T-helper 2 cell treated with Interferon-gamma antibody and Interleukin-4, amounts not matched to agents 5 μg/mL and 100 μg/mL, for 36 hours (primary cell): ENCODE results near the gene TIMM21.

Experiments used
- DNase-seq: peaks from one replicate; pipeline ENCODE4 v3.0.0; 2021; ENCODE audit warnings: low spot score
- H3K27ac Mint-ChIP-seq: one replicate; pipeline ENCODE4 v1.8.0; 2021; ENCODE audit warnings: mild to moderate bottlenecking, mixed read lengths
- H3K27me3 Mint-ChIP-seq: one replicate; pipeline ENCODE4 v1.8.0; 2021; ENCODE audit warnings: low read depth, mixed read lengths
- H3K36me3 Mint-ChIP-seq: one replicate; pipeline ENCODE4 v1.8.0; 2021; ENCODE audit warnings: low read depth, mixed read lengths
- H3K4me1 Mint-ChIP-seq: one replicate; pipeline ENCODE4 v1.8.0; 2021; ENCODE audit warnings: low read depth, mixed read lengths
- H3K4me3 Mint-ChIP-seq: one replicate; pipeline ENCODE4 v1.8.0; 2022; ENCODE audit warnings: mild to moderate bottlenecking, moderate library complexity, mixed read lengths
- H3K9me3 Mint-ChIP-seq: one replicate; pipeline ENCODE4 v1.8.0; 2021; ENCODE audit warnings: mixed read lengths

Gene TIMM21, protein sequence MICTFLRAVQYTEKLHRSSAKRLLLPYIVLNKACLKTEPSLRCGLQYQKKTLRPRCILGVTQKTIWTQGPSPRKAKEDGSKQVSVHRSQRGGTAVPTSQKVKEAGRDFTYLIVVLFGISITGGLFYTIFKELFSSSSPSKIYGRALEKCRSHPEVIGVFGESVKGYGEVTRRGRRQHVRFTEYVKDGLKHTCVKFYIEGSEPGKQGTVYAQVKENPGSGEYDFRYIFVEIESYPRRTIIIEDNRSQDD

DNA sequence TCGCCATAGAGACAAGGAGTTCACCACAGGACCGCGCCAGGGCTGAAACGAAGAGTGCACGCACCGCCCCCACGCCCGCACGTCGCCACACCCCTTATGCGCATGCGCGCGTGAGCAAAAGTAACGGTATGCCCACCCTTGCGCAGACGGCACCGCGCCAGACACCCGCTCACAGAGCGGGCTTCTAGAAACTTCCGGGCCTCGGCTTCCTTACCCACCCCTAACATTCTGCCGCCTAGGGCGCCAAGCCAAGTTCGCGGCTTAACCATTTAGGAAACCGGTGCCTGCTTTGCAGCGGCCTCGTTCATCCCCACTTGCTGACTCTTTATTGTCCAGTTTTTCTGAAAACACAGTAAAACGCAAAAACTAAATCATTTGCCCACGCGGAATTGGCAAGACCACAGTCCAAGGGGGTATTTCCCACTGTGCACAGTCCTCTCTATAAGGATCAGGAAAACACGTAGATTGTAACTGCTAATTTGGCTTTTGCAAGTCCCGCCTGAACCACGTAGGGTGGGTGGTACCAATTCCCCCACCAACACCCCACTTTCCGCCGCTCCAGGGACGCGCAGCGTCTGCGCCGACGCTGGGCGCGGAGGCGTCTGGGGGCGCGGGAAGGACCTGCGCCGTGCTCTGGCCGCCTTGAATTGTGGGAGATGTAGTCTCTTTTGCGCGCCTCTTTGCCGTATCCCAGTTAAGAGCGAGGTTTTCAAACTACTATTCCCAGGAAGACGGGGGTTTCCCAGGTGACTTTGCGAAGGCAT, at the start of gene TIMM21, which contains the start of gene FBXO15:
Gene TIMM21, plus strand, starts transcription at position 745 of the 764 bp plus-strand sequence. CDS start 286 bp downstream, outside the sequence.
Gene FBXO15, minus strand, starts transcription at position 56 of the 764 bp plus-strand sequence. Its CDS starts 49 bp downstream, at position 7.
- Mint-ChIP-seq H3K4me1 (peaks cover 29% of the 10 kb centered on the region), H3K27me3 (peaks cover 2% of the 10 kb centered on the region), H3K27ac (peak within 1 kb of the TSS; percentile 97), H3K36me3 (peaks cover 13% of the 10 kb centered on the region), H3K4me3 (peak within 1 kb of the TSS; percentile 96), H3K9me3 (no peaks in the 10 kb centered on the region)
- peak; percentile 97 for DNase-seq

DNA sequence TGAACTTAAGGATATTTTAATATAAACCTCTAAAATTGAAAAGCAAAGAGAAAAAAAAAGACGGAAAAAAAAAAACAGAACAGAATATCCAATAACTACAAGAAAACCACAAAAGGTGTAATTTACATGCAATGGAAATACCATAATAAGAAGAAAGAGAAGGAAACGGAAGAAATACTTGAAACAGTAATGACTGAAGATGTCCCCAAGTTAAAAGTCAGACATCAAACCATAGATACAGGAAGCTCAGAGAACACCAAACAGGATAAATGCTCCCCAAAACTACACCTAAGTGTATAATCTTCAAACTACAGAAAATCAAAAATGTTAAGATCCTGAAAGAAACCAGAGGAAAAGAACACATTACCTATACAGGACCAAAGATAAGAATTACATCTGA, 39.9 kb upstream of the TIMM21 start:
- Mint-ChIP-seq H3K36me3 (peaks cover 6% of the 10 kb centered on the region), H3K4me3 (no peak overlapping the region), H3K27me3 (peaks cover 9% of the 10 kb centered on the region), H3K4me1 (peaks cover 20% of the 10 kb centered on the region), H3K9me3 (peaks cover 22% of the 10 kb centered on the region), H3K27ac (no peak overlapping the region)
- DNase-seq, result no peak

DNA sequence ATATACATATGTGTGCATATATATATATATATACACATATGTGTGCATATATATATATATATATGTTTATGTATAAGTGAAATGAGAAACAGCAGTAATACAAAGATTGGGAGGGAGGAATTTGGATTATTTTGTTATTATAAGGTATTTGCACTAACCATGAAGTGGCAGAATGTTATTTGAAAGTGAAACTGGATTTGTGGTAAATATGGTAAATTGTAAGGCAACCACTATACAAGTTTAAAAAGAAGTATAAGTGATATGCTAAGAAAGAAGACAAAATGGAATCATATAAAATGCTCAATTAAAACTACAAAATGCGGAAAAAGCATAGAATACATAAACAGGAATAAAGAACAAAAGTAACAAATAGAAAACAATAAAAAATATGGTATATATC, 38.2 kb upstream of the TIMM21 start:
- peaks cover 6% of the 10 kb centered on the region for H3K36me3 Mint-ChIP-seq
- peaks cover 8% of the 10 kb centered on the region for H3K27me3 Mint-ChIP-seq
- H3K9me3 Mint-ChIP-seq, result peaks cover 22% of the 10 kb centered on the region
- no peak overlapping the region for H3K27ac Mint-ChIP-seq
- H3K4me1 Mint-ChIP-seq, result peaks cover 24% of the 10 kb centered on the region
- DNase-seq, result no peak
- no peak overlapping the region for H3K4me3 Mint-ChIP-seq

DNA sequence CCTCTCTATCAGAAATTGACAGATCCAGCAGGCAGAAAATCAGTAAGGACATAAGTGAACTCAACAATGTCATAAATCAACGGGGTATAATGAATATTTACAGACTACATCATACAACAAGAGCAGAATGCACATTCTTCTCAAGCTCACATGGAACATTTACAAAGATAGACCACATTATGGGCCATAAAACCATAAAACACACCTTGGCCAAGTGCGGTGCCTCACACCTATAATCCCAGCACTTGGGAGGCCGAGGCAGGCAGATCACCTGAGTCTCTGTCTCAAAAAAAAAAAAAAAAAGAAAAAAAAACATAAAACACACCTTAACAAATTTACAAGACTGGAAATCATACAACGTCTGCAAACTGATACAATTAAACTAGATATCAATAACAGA, 37.3 kb upstream of the TIMM21 start:
- Mint-ChIP-seq H3K36me3 (peaks cover 6% of the 10 kb centered on the region), H3K9me3 (peaks cover 22% of the 10 kb centered on the region), H3K27ac (no peak overlapping the region), H3K4me1 (peaks cover 24% of the 10 kb centered on the region), H3K27me3 (peaks cover 6% of the 10 kb centered on the region), H3K4me3 (no peak overlapping the region)
- no peak for DNase-seq

DNA sequence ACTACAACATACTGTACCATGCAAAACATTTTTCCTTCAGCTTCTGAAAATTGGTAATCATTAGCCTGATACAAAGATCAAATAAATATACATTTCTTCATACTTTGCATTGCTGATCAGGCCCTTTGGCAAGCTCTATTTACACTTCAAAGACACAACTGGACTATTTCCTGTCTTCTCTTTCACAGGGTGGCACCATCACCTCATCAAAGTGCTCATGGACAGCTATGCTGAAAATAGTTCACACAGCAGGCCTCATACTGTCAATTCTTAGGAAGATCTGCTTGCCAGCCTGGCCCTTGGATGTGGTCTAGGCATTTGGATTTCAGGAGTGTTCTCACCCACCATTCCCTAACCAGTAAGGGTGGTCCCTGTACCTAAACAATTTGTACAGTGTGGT, 34.6 kb upstream of the TIMM21 start:
- no peak overlapping the region for H3K27ac Mint-ChIP-seq
- H3K9me3 Mint-ChIP-seq, result peaks cover 19% of the 10 kb centered on the region
- H3K4me1 Mint-ChIP-seq, result peaks cover 15% of the 10 kb centered on the region
- no peak overlapping the region for H3K4me3 Mint-ChIP-seq
- peaks cover 4% of the 10 kb centered on the region for H3K27me3 Mint-ChIP-seq
- DNase-seq, result no peak
- H3K36me3 Mint-ChIP-seq, result peaks cover 4% of the 10 kb centered on the region

DNA sequence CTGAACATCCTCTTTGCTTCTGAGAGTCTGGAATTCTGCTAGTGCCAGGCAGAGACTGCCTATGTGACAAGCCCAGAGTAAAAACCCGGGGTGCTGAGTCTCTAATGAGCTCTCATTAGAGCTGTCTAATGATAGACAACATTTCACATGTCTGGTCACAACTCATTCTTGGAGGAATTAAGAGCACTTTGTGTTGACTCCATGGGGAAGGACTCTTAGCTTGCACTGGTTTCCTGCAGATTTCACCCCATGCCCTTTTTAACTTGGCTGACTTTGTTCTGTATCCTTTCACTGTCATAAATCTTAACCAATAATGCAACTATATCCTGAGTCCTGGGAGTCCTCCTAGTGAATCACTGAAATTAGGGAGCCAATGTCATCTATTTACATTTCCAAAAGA, 34.2 kb upstream of the TIMM21 start:
- Mint-ChIP-seq H3K36me3 (peaks cover 2% of the 10 kb centered on the region), H3K27me3 (peaks cover 4% of the 10 kb centered on the region), H3K27ac (no peak overlapping the region), H3K4me1 (peaks cover 12% of the 10 kb centered on the region), H3K9me3 (peaks cover 15% of the 10 kb centered on the region), H3K4me3 (no peak overlapping the region)
- no peak for DNase-seq

DNA sequence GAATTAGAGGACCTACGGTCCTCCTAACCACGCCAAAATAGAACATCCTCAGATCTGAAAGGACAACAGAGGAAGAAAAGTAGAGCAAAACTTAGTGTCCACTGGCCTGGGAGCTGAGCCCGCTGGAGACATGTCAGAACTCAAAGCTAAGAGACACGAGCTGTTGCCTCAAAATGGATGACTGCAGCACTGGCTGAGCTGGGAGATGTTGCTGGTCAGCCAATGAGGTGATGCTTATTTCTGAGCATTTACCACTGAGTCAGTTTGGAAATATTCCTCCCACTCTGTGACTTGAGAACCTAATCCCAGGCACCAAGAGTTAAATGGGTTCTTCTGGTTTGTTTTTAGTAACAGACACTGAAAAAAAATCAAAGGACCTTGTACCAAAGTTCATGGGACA, 33.3 kb upstream of the TIMM21 start:
- Mint-ChIP-seq H3K27ac (no peak overlapping the region), H3K4me1 (peaks cover 12% of the 10 kb centered on the region), H3K36me3 (peaks cover 2% of the 10 kb centered on the region), H3K4me3 (no peak overlapping the region), H3K27me3 (peaks cover 4% of the 10 kb centered on the region), H3K9me3 (peaks cover 15% of the 10 kb centered on the region)
- no peak for DNase-seq

DNA sequence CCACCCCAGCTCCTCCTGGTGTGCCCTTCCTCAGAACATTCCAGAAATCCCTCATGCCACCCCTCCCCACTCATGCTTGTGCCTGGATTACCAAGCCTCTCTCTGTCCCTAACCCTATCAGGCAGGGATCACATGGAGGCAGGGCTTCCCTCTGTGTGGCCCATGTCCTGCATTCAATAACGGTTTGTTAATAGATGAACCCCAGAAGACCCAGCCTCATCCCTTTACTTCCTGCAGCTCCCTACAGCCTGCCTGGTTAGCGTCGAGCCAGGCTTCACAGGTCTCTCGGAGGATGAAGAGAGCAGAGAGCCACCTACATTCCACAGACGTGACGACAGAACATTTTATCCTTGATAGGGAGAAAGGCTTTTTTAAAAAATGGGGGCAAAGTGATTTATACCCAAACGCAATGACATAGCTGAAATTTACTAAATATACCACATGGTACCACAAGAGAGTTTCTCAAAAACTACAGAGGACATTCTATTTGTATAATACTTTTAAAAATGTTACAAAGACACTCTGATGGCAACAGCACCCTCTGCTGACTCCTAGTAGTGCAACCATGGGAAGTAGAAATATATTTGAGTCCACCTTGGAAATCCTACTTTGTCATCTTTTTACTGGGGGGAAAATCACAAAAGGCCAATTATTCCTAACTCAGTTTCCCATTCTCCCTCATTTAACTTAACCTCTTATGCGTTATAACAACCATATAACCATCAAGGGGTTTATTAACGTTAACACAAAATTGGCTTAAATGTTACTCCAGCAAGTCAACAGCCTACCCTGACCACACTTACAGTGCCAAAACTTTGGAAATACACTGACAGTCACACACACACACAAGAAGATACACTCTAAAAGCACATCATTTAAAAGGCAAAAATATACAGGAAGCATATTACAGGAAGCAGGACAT, 31.4 kb upstream of the TIMM21 start:
- Mint-ChIP-seq H3K27ac (no peak overlapping the region), H3K9me3 (peaks cover 5% of the 10 kb centered on the region), H3K4me1 (peaks cover 10% of the 10 kb centered on the region), H3K27me3 (peaks cover 4% of the 10 kb centered on the region), H3K36me3 (no peaks in the 10 kb centered on the region), H3K4me3 (no peak overlapping the region)
- no peak for DNase-seq

DNA sequence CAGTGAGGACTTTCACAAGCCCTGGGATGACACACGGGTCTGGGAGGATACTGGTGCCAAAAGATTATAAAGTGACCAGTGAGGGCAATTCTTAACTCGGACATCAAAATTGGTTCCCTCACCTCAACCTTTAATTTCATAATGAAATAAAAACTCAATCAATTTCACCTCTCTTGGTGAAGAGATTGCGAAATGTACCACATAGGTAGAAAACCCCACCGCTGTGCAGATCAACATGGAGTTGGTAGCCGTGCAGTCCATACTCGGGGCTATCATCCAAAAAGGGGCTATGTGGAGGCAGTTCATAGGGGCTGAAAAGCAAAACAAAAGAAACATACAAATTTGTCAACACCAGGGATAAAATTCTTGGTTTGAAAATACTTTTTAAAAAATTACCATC, 25.1 kb upstream of the TIMM21 start:
- no peak overlapping the region for H3K4me3 Mint-ChIP-seq
- peaks cover 6% of the 10 kb centered on the region for H3K4me1 Mint-ChIP-seq
- DNase-seq, result no peak
- H3K36me3 Mint-ChIP-seq, result no peaks in the 10 kb centered on the region
- H3K9me3 Mint-ChIP-seq, result no peaks in the 10 kb centered on the region
- H3K27me3 Mint-ChIP-seq, result peaks cover 29% of the 10 kb centered on the region
- no peak overlapping the region for H3K27ac Mint-ChIP-seq

DNA sequence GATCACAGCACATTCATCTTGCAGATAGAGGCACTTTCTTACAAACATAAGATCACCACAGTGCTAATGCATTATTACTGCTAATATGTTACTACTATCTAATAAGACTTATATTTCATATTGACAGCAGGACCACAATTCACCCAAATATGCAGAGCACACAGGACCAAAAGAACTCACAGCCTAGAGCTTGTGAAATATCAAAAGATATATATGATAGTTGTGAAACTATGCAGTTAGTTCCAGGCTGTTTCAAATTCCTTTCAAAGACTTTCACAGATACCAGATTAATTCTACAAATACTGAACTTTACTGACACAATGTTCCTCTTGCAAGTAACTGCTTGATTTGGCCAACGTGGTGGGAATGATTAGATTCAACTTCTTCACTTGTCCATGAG, 23.7 kb upstream of the TIMM21 start:
- Mint-ChIP-seq H3K36me3 (no peaks in the 10 kb centered on the region), H3K27ac (no peak overlapping the region), H3K4me3 (no peak overlapping the region), H3K4me1 (peaks cover 6% of the 10 kb centered on the region), H3K27me3 (peaks cover 29% of the 10 kb centered on the region), H3K9me3 (no peaks in the 10 kb centered on the region)
- DNase-seq, result no peak

DNA sequence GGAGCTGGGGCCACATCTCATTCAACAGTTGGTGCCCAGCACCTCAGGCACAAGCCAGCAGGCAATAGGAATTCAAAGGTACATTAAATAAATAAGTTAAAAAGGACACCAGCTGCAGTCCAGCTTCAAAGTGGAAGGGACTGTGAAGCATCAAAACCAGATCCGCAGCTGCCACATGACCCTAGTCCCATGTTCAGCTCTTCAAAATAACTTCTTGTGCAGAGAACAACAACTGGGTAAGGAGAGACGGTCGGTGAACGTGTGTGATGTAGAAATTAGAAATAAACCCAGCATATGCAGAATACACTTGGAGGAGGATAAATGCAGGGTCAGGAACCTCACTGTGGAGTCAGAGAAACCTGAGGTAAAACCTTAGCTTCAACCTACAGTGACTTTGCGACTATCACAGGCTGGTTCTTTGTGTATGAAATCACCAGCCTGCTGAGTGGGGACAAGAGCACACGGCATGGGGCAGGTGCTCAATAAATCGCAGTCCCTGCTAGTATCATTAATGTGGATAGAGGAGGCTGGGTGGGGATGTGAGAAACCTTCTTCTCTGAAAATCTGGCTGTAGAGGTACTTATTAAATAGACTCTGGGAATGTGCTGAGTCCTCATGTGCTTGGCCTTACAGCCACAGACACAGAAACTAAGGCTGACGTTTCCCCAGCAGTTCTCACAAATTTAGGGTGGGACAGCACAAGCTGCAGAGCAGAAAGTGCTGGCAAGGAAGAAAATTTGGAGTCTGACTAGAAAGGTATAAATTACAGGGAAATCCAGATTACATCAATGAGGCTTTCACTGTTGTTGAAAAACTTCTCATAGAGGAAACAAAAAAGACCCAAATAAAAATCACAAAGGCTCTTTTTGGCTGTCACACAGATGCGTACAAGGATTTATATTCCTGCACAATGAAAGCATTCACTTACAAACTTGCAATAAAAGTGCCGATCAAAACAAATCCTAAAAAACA, 21.4 kb upstream of the TIMM21 start:
- DNase-seq, result no peak
- H3K9me3 Mint-ChIP-seq, result no peaks in the 10 kb centered on the region
- no peaks in the 10 kb centered on the region for H3K36me3 Mint-ChIP-seq
- H3K27me3 Mint-ChIP-seq, result peaks cover 24% of the 10 kb centered on the region
- H3K4me1 Mint-ChIP-seq, result no peaks in the 10 kb centered on the region
- no peak overlapping the region for H3K27ac Mint-ChIP-seq
- H3K4me3 Mint-ChIP-seq, result no peak overlapping the region

DNA sequence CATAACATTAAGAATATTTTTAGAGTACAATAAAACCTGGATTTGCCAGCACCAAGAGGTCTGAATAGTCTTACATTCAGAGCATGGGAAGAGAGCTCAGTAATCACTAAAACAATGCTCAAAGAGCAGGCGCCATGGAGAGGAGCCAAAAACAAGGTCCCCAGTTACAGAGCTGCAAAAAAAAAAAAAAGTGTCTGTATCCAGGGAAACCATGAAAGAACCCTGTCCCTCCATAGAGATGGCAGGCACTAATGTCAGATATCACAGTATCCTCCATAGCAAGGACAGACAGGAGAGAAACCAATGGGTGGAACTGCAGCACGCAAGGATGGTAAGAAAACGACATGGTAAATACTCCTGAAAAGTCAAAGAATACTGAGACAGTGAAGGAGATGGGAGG, 20.2 kb upstream of the TIMM21 start:
- DNase-seq, result no peak
- no peak overlapping the region for H3K4me3 Mint-ChIP-seq
- H3K36me3 Mint-ChIP-seq, result no peaks in the 10 kb centered on the region
- no peak overlapping the region for H3K27ac Mint-ChIP-seq
- no peaks in the 10 kb centered on the region for H3K4me1 Mint-ChIP-seq
- peaks cover 19% of the 10 kb centered on the region for H3K27me3 Mint-ChIP-seq
- no peaks in the 10 kb centered on the region for H3K9me3 Mint-ChIP-seq

DNA sequence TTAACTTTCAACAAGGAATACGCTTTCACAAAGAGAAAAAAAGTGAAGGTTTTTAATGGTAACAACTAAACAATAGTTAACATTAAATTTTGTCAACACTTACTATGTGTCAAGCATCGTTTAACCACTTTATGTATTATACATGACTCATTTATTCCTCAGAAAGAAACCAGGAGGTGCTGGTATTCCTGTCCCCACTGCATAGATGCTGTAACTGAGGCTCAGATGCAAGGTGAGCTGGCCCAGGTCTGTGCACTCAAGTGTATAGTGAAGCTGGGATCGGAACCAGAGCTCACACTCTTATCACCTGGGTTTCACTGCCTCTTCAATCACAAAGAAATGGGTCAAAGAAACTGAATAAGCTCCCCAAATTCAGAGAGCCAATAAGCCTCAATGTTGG, 17.2 kb upstream of the TIMM21 start:
- H3K36me3 Mint-ChIP-seq, result no peaks in the 10 kb centered on the region
- H3K4me1 Mint-ChIP-seq, result no peaks in the 10 kb centered on the region
- no peak overlapping the region for H3K27ac Mint-ChIP-seq
- H3K27me3 Mint-ChIP-seq, result peaks cover 9% of the 10 kb centered on the region
- H3K4me3 Mint-ChIP-seq, result no peak overlapping the region
- no peak for DNase-seq
- no peaks in the 10 kb centered on the region for H3K9me3 Mint-ChIP-seq
